Endothelial cell of umbilical vein (primary cell): ENCODE measurements around the gene ADAM19. TPM values are rescaled to one million over a fixed set of nuclear protein-coding genes. Genes with fewer than 3 reads are reported as not detected.

Experiments used
- BruUV-seq: library from RNA; stranded (reverse); fragments of 400-500 nt; replicated peaks from 2 replicates; lab custom pipeline; 2021; lab: Mats Ljungman, UMichigan
- CTCF ChIA-PET: fragments of 300-600, 350-600 bp; sonication (Branson Sonifier 250); formaldehyde crosslinking; loops from one replicate; lab custom pipeline; 2021; ENCODE audit warnings: antibody characterized with exemption, inconsistent platforms; lab: Charles Lee
- POLR2A ChIA-PET: fragments of 300-600, 350-600 bp; sonication (Branson Sonifier 250); formaldehyde crosslinking; loops from one replicate; lab custom pipeline; 2021; ENCODE audit warnings: antibody characterized with exemption, inconsistent platforms; lab: Charles Lee
- DNase-seq: peaks from one replicate; pipeline ENCODE4 v3.0.0-alpha.2; 2011; ENCODE audit warnings: low read depth, low spot score
- FAIRE-seq: peaks from 2 replicates; lab custom pipeline; 2011; peaks lifted over from hg19 to GRCh38; lab: Jason Lieb, UNC
- H2AFZ ChIP-seq: 2 replicates; pipeline ENCODE4 v1.6.0; 2012; ENCODE audit warnings: low read depth, low read length, control low read depth, inconsistent platforms
- H3K27ac ChIP-seq: 2 replicates; pipeline ENCODE4 v1.5.1; 2011; ENCODE audit warnings: low read depth, mild to moderate bottlenecking, control low read depth, low read length, moderate library complexity; ENCODE audit not compliant: insufficient read depth
- H3K27me3 ChIP-seq, 2 experiments: 2 replicates each; pipeline versions ENCODE4 v1.6.0 to v1.6.1; 2011; ENCODE audit warnings: low read length in 2 of 2, mixed read lengths in 1 of 2; ENCODE audit not compliant: control insufficient read depth in 2 of 2, insufficient read depth in 2 of 2
- H3K36me3 ChIP-seq, 2 experiments: 2 replicates in 1 of 2; 3 replicates in 1 of 2; pipeline ENCODE4 v1.5.1; 2011; ENCODE audit warnings: low read length in 2 of 2, mild to moderate bottlenecking in 1 of 2, moderate library complexity in 1 of 2; ENCODE audit not compliant: control insufficient read depth in 2 of 2, insufficient read depth in 2 of 2; ENCODE audit errors: extremely low read depth in 1 of 2
- H3K4me1 ChIP-seq: 3 replicates; pipeline ENCODE4 v1.5.1; 2011; ENCODE audit warnings: mild to moderate bottlenecking, low read length; ENCODE audit not compliant: control insufficient read depth, insufficient read depth; ENCODE audit errors: extremely low read depth
- H3K4me2 ChIP-seq: 2 replicates; pipeline ENCODE4 v1.6.1; 2011; ENCODE audit warnings: low read length, control low read depth, mixed read lengths; ENCODE audit not compliant: insufficient read depth
- H3K4me3 ChIP-seq, 3 experiments: fragments of 200-600 bp in 1 of 3; sonication (generic), shearing (Covaris generic) in 1 of 3; replicated peaks in 1 of 3; 2 replicates each; pipeline ENCODE4 v1.5.1; 2011 to 2016; ENCODE audit warnings: control low read depth in 3 of 3, low read length in 3 of 3, mild to moderate bottlenecking in 2 of 3, inconsistent platforms in 1 of 3, low read depth in 1 of 3, moderate library complexity in 1 of 3; ENCODE audit not compliant: insufficient read depth in 1 of 3
- H3K79me2 ChIP-seq: 2 replicates; pipeline ENCODE4 v1.6.0; 2012; ENCODE audit warnings: low read length, inconsistent platforms; ENCODE audit not compliant: control insufficient read depth, insufficient read depth
- H3K9ac ChIP-seq: replicated peaks from 2 replicates; pipeline ENCODE3; 2011; ENCODE audit warnings: low read length, control low read depth; ENCODE audit not compliant: insufficient read depth; ENCODE audit errors: extremely low read depth
- H3K9me1 ChIP-seq: replicated peaks from 3 replicates; pipeline ENCODE4 v1.6.0; 2011; ENCODE audit warnings: mild to moderate bottlenecking, low read length; ENCODE audit not compliant: control insufficient read depth, insufficient read depth; ENCODE audit errors: extremely low read depth
- H3K9me3 ChIP-seq: replicated peaks from 2 replicates; pipeline ENCODE4 v1.5.1; 2012; ENCODE audit warnings: low read length, inconsistent platforms; ENCODE audit not compliant: control insufficient read depth, insufficient read depth
- H4K20me1 ChIP-seq: replicated peaks from 2 replicates; pipeline ENCODE3; 2011; ENCODE audit warnings: mild to moderate bottlenecking, low read length; ENCODE audit not compliant: control insufficient read depth, insufficient read depth; ENCODE audit errors: extremely low read depth
- EZH2 ChIP-seq: IDR thresholded peaks from 2 replicates; pipeline ENCODE4 v1.6.1; 2012; ENCODE audit warnings: borderline replicate concordance, low read depth, mild to moderate bottlenecking, moderate library complexity, low read length, inconsistent platforms; ENCODE audit not compliant: severe bottlenecking
- FOS ChIP-seq: IDR thresholded peaks from 2 replicates; pipeline ENCODE4 v1.6.1; 2011; ENCODE audit warnings: mild to moderate bottlenecking, low read length, moderate library complexity, borderline replicate concordance; ENCODE audit not compliant: insufficient read depth
- GATA2 ChIP-seq: IDR thresholded peaks from 2 replicates; pipeline ENCODE4 v1.7.0; 2011; ENCODE audit warnings: low read depth, mild to moderate bottlenecking, moderate library complexity, mixed read lengths, low read length; ENCODE audit not compliant: insufficient read length, insufficient read depth
- JUN ChIP-seq: IDR thresholded peaks from 2 replicates; pipeline ENCODE4 v1.6.1; 2011; ENCODE audit warnings: borderline replicate concordance, low read depth; ENCODE audit not compliant: insufficient read length, insufficient read depth
- MYC ChIP-seq: IDR thresholded peaks from one replicate; pipeline ENCODE4 v1.6.1; 2011; ENCODE audit warnings: mild to moderate bottlenecking, low read depth, low read length
- POLR2A ChIP-seq: IDR thresholded peaks from 2 replicates; pipeline ENCODE4 v1.6.1; 2012; ENCODE audit warnings: low read depth, mild to moderate bottlenecking, control low read depth, low read length
- POLR2AphosphoS5 ChIP-seq: IDR thresholded peaks from 2 replicates; pipeline ENCODE4 v1.6.1; 2012; ENCODE audit warnings: low read depth, mild to moderate bottlenecking, control low read depth, low read length, moderate library complexity; ENCODE audit not compliant: insufficient read depth
- dilution Hi-C: fragments of 300-500 bp; cut with MboI; formaldehyde crosslinking; loops from one replicate; pipeline ENCODE4 v1.15.0; 2019; ENCODE audit warnings: low sequenced_read_pairs; ENCODE audit not compliant: extremely low pct_ligation_motif_present
- intact Hi-C: fragments of 100-400 bp; cut with micrococcal nuclease; formaldehyde crosslinking; loops from one replicate; pipeline ENCODE4 v1.10.0; 2022
- polyA plus RNA-seq, 4 experiments: library from polyadenylated mRNA; depleted of rRNA in 3 of 4; stranded (reverse) in 3 of 4; unstranded in 1 of 4; fragments of >200 nt; gene quantifications; 2 replicates each; pipeline versions ENCODE4 v1.2.1 to v1.2.3, GENCODE V29; 2011 to 2012; ENCODE audit warnings: missing spikeins in 1 of 4
- total RNA-seq: library from RNA; stranded (reverse); gene quantifications from 2 replicates; pipeline ENCODE4 v1.2.3, GENCODE V29; 2021
- TF ChIP-seq, protein P1 (sequence below), 2 donors: IDR thresholded peaks; 1 replicate in 1 of 2; 2 replicates in 1 of 2; pipeline ENCODE4 v1.5.1; 2011; ENCODE audit warnings: low read length in 2 of 2, mild to moderate bottlenecking in 2 of 2, moderate library complexity in 2 of 2, control low read depth in 1 of 2, inconsistent platforms in 1 of 2, low read depth in 1 of 2; ENCODE audit not compliant: insufficient read depth in 1 of 2; ENCODE audit errors: extremely low read depth in 1 of 2
- TF ChIP-seq, protein P2 (sequence below): IDR thresholded peaks from 2 replicates; pipeline ENCODE4 v1.6.1; 2011; ENCODE audit not compliant: insufficient read depth, insufficient read length

Gene ADAM19
- total and polyA plus RNA-seq, 2 donors (not counting 3 experiments of a cell fraction or from before 2014, with no cell fraction given): 10.0 to 22.6 TPM

DNA sequence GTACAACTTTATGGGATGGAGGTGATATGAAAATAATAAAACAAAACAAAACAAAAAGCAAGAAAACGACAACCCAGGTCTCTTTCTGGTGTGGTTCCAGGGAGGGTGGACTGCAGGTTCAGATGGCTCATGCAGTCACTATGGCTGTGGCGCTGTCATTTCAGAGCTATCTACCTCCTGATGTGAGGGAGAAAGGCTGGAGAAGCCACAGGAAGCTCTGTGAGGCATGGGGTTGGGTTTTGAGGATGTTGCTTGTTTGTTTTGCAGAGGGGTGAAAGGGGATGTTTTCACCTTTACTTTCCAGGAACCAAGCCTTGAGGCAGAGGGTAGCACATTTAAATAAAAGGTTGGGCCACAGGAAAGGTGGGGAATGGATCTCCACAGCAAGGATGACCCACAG is 96.8 kb downstream of the ADAM19 start:
- DNase-seq (no peak), FAIRE-seq (no peak)
- Histone ChIP-seq H3K9me1 (no peaks in the 10 kb centered on the region), H3K79me2 (no peaks in the 10 kb centered on the region), H3K4me3 (no peak overlapping the region), H3K4me1 (no peaks in the 10 kb centered on the region), H3K9ac (no peak overlapping the region), H4K20me1 (no peaks in the 10 kb centered on the region), H3K27me3 (peaks cover 0 to 2% of the 10 kb centered on the region in 2 experiments), H3K9me3 (no peaks in the 10 kb centered on the region), H2AFZ (no peak overlapping the region), H3K36me3 (no peaks in the 10 kb centered on the region), H3K4me2 (no peak overlapping the region), H3K27ac (no peak overlapping the region)
- ChIA-PET CTCF (interaction anchor here (1.2 to 6.1 kb wide), 6 partner anchors 9 to 240 kb away, joined by 5 to 44 read pairs (median 7); a partner anchor contains a TSS), POLR2A (no interaction called here)
- TF ChIP-seq, protein P1, sequence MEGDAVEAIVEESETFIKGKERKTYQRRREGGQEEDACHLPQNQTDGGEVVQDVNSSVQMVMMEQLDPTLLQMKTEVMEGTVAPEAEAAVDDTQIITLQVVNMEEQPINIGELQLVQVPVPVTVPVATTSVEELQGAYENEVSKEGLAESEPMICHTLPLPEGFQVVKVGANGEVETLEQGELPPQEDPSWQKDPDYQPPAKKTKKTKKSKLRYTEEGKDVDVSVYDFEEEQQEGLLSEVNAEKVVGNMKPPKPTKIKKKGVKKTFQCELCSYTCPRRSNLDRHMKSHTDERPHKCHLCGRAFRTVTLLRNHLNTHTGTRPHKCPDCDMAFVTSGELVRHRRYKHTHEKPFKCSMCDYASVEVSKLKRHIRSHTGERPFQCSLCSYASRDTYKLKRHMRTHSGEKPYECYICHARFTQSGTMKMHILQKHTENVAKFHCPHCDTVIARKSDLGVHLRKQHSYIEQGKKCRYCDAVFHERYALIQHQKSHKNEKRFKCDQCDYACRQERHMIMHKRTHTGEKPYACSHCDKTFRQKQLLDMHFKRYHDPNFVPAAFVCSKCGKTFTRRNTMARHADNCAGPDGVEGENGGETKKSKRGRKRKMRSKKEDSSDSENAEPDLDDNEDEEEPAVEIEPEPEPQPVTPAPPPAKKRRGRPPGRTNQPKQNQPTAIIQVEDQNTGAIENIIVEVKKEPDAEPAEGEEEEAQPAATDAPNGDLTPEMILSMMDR (IDR thresholded peaks at IDR 0.05; ENCODE audit: extremely low read depth in 1 of 2, insufficient read depth in 1 of 2, low read depth in 1 of 2, low read length in 2 of 2): no peak
- TF ChIP-seq POLR2AphosphoS5 (no peak), GATA2 (no peak), JUN (no peak), MYC (no peak), FOS (no peak), POLR2A (no peak), EZH2 (no peak)
- TF ChIP-seq, protein P2, sequence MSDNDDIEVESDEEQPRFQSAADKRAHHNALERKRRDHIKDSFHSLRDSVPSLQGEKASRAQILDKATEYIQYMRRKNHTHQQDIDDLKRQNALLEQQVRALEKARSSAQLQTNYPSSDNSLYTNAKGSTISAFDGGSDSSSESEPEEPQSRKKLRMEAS: no peak
- intact Hi-C loops: no loop called here
- no TSS peak for BruUV-seq
- dilution Hi-C loops: loop anchor here (25.0 kb wide), 1 partner anchor 141 kb away; a partner anchor contains a TSS
